HepG2 (cell line): ENCODE results near the gene CES3. TPM values are rescaled to one million over a fixed set of nuclear protein-coding genes. Genes with fewer than 3 reads are reported as not detected.
A peak's percentile ranks its signal among the peaks of the same experiment; 100 is the strongest.

Source experiments
- ATAC-seq: fragments of 200-7000 bp; cut with Tn5 transposase; 3 replicates; pipeline ENCODE4 v1.9.1; 2020; ENCODE audit warnings: mild to moderate bottlenecking, moderate library complexity
- BruUV-seq: library from RNA; stranded (reverse); fragments of 400-500 nt; replicated peaks from 2 replicates; lab custom pipeline; 2021; lab: Mats Ljungman, UMichigan
- CTCF ChIA-PET: fragments of 300-600 bp; formaldehyde crosslinking; extraction: SDS; loops from one replicate; lab custom pipeline; 2021; ENCODE audit warnings: low total read pairs, inconsistent platforms, low intra/inter-chr PET ratio; lab: Yijun Ruan, JAX
- POLR2A ChIA-PET: fragments of 350-600 bp; sonication (Branson Sonifier 250); formaldehyde crosslinking; loops from one replicate; lab custom pipeline; 2020; ENCODE audit warnings: antibody characterized with exemption, inconsistent platforms; lab: Yijun Ruan, JAX
- DNase-seq: peaks from one replicate; pipeline ENCODE4 v3.0.0-alpha.2; 2015; ENCODE audit warnings: low spot score
- FAIRE-seq: peaks from 3 replicates; lab custom pipeline; 2011; peaks lifted over from hg19 to GRCh38; lab: Jason Lieb, UNC
- H2AFZ ChIP-seq: one replicate; pipeline ENCODE4 v1.6.1; 2011; ENCODE audit warnings: low read length, inconsistent platforms
- H3K27ac ChIP-seq: fragments of 300-600 bp; 3 replicates; pipeline ENCODE4 v1.8.0; 2011; ENCODE audit warnings: mixed run types, mild to moderate bottlenecking, mixed read lengths, low read length, inconsistent platforms; ENCODE audit not compliant: insufficient read depth; ENCODE audit errors: extremely low read length
- H3K27me3 ChIP-seq, 2 experiments: fragments of 200-600 bp in 1 of 2; 2 replicates in 1 of 2; 3 replicates in 1 of 2; pipeline versions ENCODE4 v1.6.0 to v1.8.0; 2011; ENCODE audit warnings: low read length in 2 of 2, mild to moderate bottlenecking in 2 of 2, moderate library complexity in 2 of 2, inconsistent platforms in 1 of 2; ENCODE audit not compliant: insufficient read depth in 2 of 2, control insufficient read depth in 1 of 2
- H3K36me3 ChIP-seq, 2 experiments: fragments of 200-600 bp in 1 of 2; replicated peaks in 1 of 2; 2 replicates in 1 of 2; 3 replicates in 1 of 2; pipeline versions ENCODE4 v1.5.1 to v1.8.0; 2011; ENCODE audit warnings: low read length in 2 of 2, inconsistent platforms in 1 of 2; ENCODE audit not compliant: insufficient read depth in 2 of 2, control insufficient read depth in 1 of 2
- H3K4me1 ChIP-seq: 2 replicates; pipeline ENCODE4 v1.5.1; 2012; ENCODE audit warnings: low read length, inconsistent platforms; ENCODE audit not compliant: insufficient read depth
- H3K4me2 ChIP-seq: 2 replicates; pipeline ENCODE4 v1.6.0; 2011; ENCODE audit warnings: low read depth, low read length, inconsistent platforms
- H3K4me3 ChIP-seq, 3 experiments: fragments of 200-600 bp in 1 of 3; sonication (generic), shearing (Covaris generic) in 1 of 3; replicated peaks in 1 of 3; 2 replicates each; pipeline ENCODE4 v1.5.1; 2011 to 2016; ENCODE audit warnings: low read length in 3 of 3, inconsistent platforms in 2 of 3, low read depth in 2 of 3, mild to moderate bottlenecking in 2 of 3, control low read depth in 1 of 3, mixed read lengths in 1 of 3; ENCODE audit not compliant: insufficient read depth in 1 of 3
- H3K79me2 ChIP-seq: one replicate; pipeline ENCODE4 v1.6.1; 2011; ENCODE audit warnings: low read length, inconsistent platforms; ENCODE audit not compliant: insufficient read depth
- H3K9ac ChIP-seq: 2 replicates; pipeline ENCODE4 v1.6.0; 2011; ENCODE audit warnings: mild to moderate bottlenecking, low read depth, low read length, inconsistent platforms; ENCODE audit not compliant: insufficient read depth
- H3K9me3 ChIP-seq: 2 replicates; pipeline ENCODE4 v1.5.1; 2012; ENCODE audit warnings: mild to moderate bottlenecking, low read length
- H4K20me1 ChIP-seq: 2 replicates; pipeline ENCODE4 v1.6.0; 2011; ENCODE audit warnings: inconsistent platforms, mild to moderate bottlenecking, low read length, moderate library complexity; ENCODE audit not compliant: insufficient read depth
- ARID5B ChIP-seq: IDR thresholded peaks from 2 replicates; pipeline ENCODE4 v1.4.0; 2020; ENCODE audit warnings: mild to moderate bottlenecking, missing genetic modification reagents
- ELF3 ChIP-seq: IDR thresholded peaks from 2 replicates; pipeline ENCODE4 v1.6.1; 2016; ENCODE audit warnings: missing genetic modification reagents, missing compliant biosample characterization
- ERF ChIP-seq: IDR thresholded peaks from 2 replicates; pipeline ENCODE4 v1.6.1; 2018; ENCODE audit warnings: missing biosample characterization, missing genetic modification reagents
- HES4 ChIP-seq: sonication (generic); formaldehyde crosslinking; IDR thresholded peaks from 2 replicates; pipeline ENCODE4 v1.9.0; 2021; ENCODE audit warnings: mild to moderate bottlenecking, missing genetic modification reagents, borderline replicate concordance
- KAT8 ChIP-seq: IDR thresholded peaks from 2 replicates; pipeline ENCODE4 v1.6.1; 2016; ENCODE audit warnings: missing genetic modification reagents, missing compliant biosample characterization
- KDM5B ChIP-seq: sonication (generic); formaldehyde crosslinking; IDR thresholded peaks from 2 replicates; pipeline ENCODE4 v1.4.0; 2020; ENCODE audit warnings: missing genetic modification reagents, mild to moderate bottlenecking, borderline replicate concordance
- MATR3 ChIP-seq: sonication (generic); formaldehyde crosslinking; IDR thresholded peaks from 2 replicates; pipeline ENCODE4 v1.4.0; 2020; ENCODE audit warnings: missing genetic modification reagents
- MYNN ChIP-seq: sonication (generic); formaldehyde crosslinking; IDR thresholded peaks from 2 replicates; pipeline ENCODE4 v1.4.0; 2020; ENCODE audit warnings: mild to moderate bottlenecking, low read depth, missing genetic modification reagents
- NCOR1 ChIP-seq: fragments of 200-600 bp; sonication (generic); IDR thresholded peaks from 2 replicates; pipeline ENCODE4 v1.7.0; 2017; ENCODE audit warnings: antibody characterized with exemption, low read length, borderline replicate concordance
- POLR2G ChIP-seq: fragments of 200-400 bp; formaldehyde crosslinking; IDR thresholded peaks from 2 replicates; pipeline ENCODE4 v1.6.1; 2018; ENCODE audit warnings: mild to moderate bottlenecking, low read depth, low read length, moderate library complexity
- ZBTB7A ChIP-seq: sonication (generic); formaldehyde crosslinking; IDR thresholded peaks from 2 replicates; pipeline ENCODE4 v1.8.0; 2022; ENCODE audit warnings: mild to moderate bottlenecking, missing genetic modification reagents
- ZFYVE20 ChIP-seq: sonication (generic); formaldehyde crosslinking; IDR thresholded peaks from 2 replicates; pipeline ENCODE4 v1.8.0; 2023; ENCODE audit warnings: low read depth, mild to moderate bottlenecking, moderate library complexity, missing genetic modification reagents, borderline replicate concordance
- ZNF138 ChIP-seq: sonication (generic); formaldehyde crosslinking; IDR thresholded peaks from 2 replicates; pipeline ENCODE4 v1.5.0; 2020; ENCODE audit warnings: mild to moderate bottlenecking, low read depth, missing genetic modification reagents
- ZNF33B ChIP-seq: sonication (generic); formaldehyde crosslinking; IDR thresholded peaks from 2 replicates; pipeline ENCODE4 v1.5.1; 2020; ENCODE audit warnings: mild to moderate bottlenecking, missing genetic modification reagents
- ZNF549 ChIP-seq: sonication (generic); formaldehyde crosslinking; IDR thresholded peaks from 2 replicates; pipeline ENCODE4 v1.5.0; 2020; ENCODE audit warnings: missing genetic modification reagents
- ZNF563 ChIP-seq: sonication (generic); formaldehyde crosslinking; IDR thresholded peaks from 2 replicates; pipeline ENCODE4 v1.8.0; 2022; ENCODE audit warnings: mild to moderate bottlenecking, moderate library complexity, missing genetic modification reagents
- ZNF724P ChIP-seq: sonication (generic); formaldehyde crosslinking; IDR thresholded peaks from 2 replicates; pipeline ENCODE4 v1.8.0; 2022; ENCODE audit warnings: missing genetic modification reagents, borderline replicate concordance
- ZNF737 ChIP-seq: sonication (generic); formaldehyde crosslinking; IDR thresholded peaks from 2 replicates; pipeline ENCODE4 v1.5.0; 2020; ENCODE audit warnings: missing genetic modification reagents, mild to moderate bottlenecking, borderline replicate concordance
- ZNF768 ChIP-seq: sonication (generic); formaldehyde crosslinking; IDR thresholded peaks from 2 replicates; pipeline ENCODE4 v1.4.0; 2020; ENCODE audit warnings: missing genetic modification reagents
- ZNF784 ChIP-seq: sonication (generic); formaldehyde crosslinking; IDR thresholded peaks from 2 replicates; pipeline ENCODE4 v1.5.1; 2020; ENCODE audit warnings: missing genetic modification reagents, mild to moderate bottlenecking, borderline replicate concordance
- WGBS: methylation state at CpG from one replicate; pipeline ENCODE4 v1.1.6; 2017; ENCODE audit warnings: low lambda C conversion rate; 5-methylcytosine and 5-hydroxymethylcytosine counted together
- in situ Hi-C: cut with HindIII; loops from 2 replicates; pipeline ENCODE4 v1.10.0; 2017; ENCODE audit warnings: low pct_unique_long_range_greater_than_20kb; ENCODE audit not compliant: extremely low pct_ligation_motif_present
- intact Hi-C: fragments of 100-400 bp; cut with micrococcal nuclease; formaldehyde crosslinking; loops from one replicate; pipeline ENCODE4 v1.10.0; 2022; ENCODE audit not compliant: unreplicated experiment
- polyA plus RNA-seq, 8 experiments: library from polyadenylated mRNA; depleted of rRNA in 3 of 8; stranded (reverse) in 7 of 8; unstranded in 1 of 8; fragments of >200 nt; fragmentation: Illumina TruSeq in 4 of 8; extraction: Trizol in 4 of 8; gene quantifications; 2 replicates each; pipeline versions ENCODE4 v1.2.1 to v1.2.3, GENCODE V29; 2011 to 2016; ENCODE audit warnings: low read depth in 4 of 8, missing spikeins in 1 of 8, mixed read lengths in 1 of 8; ENCODE audit not compliant: insufficient read depth in 1 of 8
- total RNA-seq, 5 experiments: library from RNA; depleted of rRNA; stranded (reverse); fragments of >200 nt; fragmentation: Illumina TruSeq; extraction: Trizol; gene quantifications; 2 replicates each; pipeline ENCODE4 v1.2.3, GENCODE V29; 2016; ENCODE audit warnings: low read depth in 1 of 5

The CES3 gene
- total and polyA plus RNA-seq, 2 of the 13 experiments (the other 11 are each of a cell fraction or from before 2014, with no cell fraction given), result 6.6 to 17.4 TPM

- Histone ChIP-seq H3K4me2 (no peak overlapping the region), H3K9me3 (no peaks in the 10 kb centered on the region), H3K4me1 (peaks cover 45% of the 10 kb centered on the region), H3K9ac (no peak overlapping the region), H2AFZ (no peak overlapping the region), H3K27ac (no peak overlapping the region), H3K27me3 (peaks cover 9 to 25% of the 10 kb centered on the region in 2 experiments), H3K36me3 (no peaks in the 10 kb centered on the region), H3K4me3 (no peak overlapping the region), H4K20me1 (no peaks in the 10 kb centered on the region), H3K79me2 (no peaks in the 10 kb centered on the region)
- no TSS peak for BruUV-seq
- ATAC-seq (no peak), DNase-seq (no peak), FAIRE-seq (no peak)
- ChIA-PET CTCF (interaction anchor here (0.7 to 4.2 kb wide), 7 partner anchors 40 to 262 kb away, joined by 3 to 28 read pairs (median 12); partner anchors contain the start of genes MATCAP1 and PLEKHG4), POLR2A (interaction anchor here (0.7 to 1.9 kb wide), 16 partner anchors 9 to 168 kb away, joined by 3 to 13 read pairs (median 6); partner anchors contain the start of genes B3GNT9, CBFB, CES3 and NOL3)
- in situ Hi-C loops (loop anchor here (5.0 kb wide), 1 partner anchor 140 kb away; the partner anchor contains the start of genes FBXL8 and TRADD), intact Hi-C loops (loop anchor here (10.0 kb wide), 1 partner anchor 63 kb away; no protein-coding TSS in a partner anchor)
- TF ChIP-seq ZNF737 (CRISPR knock-in tag), result no peak
- TF ChIP-seq HES4 (CRISPR knock-in tag), result no peak
- no peak for TF ChIP-seq MATR3 (CRISPR knock-in tag)
- TF ChIP-seq ZNF724P (CRISPR knock-in tag), result 0 out of 2 replicates have a peak, but pooled peaks have one; percentile 3
- 0 out of 2 replicates have a peak, but pooled peaks have one; percentile 5 for TF ChIP-seq KDM5B (CRISPR knock-in tag)
- TF ChIP-seq POLR2G, result no peak
- 0 out of 2 replicates have a peak, but pooled peaks have one; percentile 61 for TF ChIP-seq ZNF768 (CRISPR knock-in tag)
- 0 out of 2 replicates have a peak, but pooled peaks have one; percentile 6 for TF ChIP-seq ZNF784 (CRISPR knock-in tag)
- no peak for TF ChIP-seq ZBTB7A (CRISPR knock-in tag)
- no peak for TF ChIP-seq ZNF33B
- no peak for TF ChIP-seq ZNF549
- no peak for TF ChIP-seq ZNF563
- no peak for TF ChIP-seq ZFYVE20 (CRISPR knock-in tag)
- TF ChIP-seq ELF3 (CRISPR knock-in tag), result no peak
- 0 out of 2 replicates have a peak, but pooled peaks have one; percentile 47 for TF ChIP-seq ZNF138 (CRISPR knock-in tag)
- TF ChIP-seq ERF (CRISPR knock-in tag), result no peak
- no peak for TF ChIP-seq ARID5B
- TF ChIP-seq NCOR1, result no peak
- TF ChIP-seq KAT8, result no peak
- TF ChIP-seq MYNN (CRISPR knock-in tag), result no peak
- 31% methylated on average over 4 of the region's 4 CpGs for WGBS
These were observed 56.3 kb downstream of the CES3 start for GRCh38 chr16:67017421-67017750.
